Measurements from ENCODE around the gene LTA.
"Not testable (repeated sequence)": the region's sequence is repeated elsewhere in the genome, so short reads cannot be mapped to it uniquely, and the experiment has no call there.

The LTA gene

DNA sequence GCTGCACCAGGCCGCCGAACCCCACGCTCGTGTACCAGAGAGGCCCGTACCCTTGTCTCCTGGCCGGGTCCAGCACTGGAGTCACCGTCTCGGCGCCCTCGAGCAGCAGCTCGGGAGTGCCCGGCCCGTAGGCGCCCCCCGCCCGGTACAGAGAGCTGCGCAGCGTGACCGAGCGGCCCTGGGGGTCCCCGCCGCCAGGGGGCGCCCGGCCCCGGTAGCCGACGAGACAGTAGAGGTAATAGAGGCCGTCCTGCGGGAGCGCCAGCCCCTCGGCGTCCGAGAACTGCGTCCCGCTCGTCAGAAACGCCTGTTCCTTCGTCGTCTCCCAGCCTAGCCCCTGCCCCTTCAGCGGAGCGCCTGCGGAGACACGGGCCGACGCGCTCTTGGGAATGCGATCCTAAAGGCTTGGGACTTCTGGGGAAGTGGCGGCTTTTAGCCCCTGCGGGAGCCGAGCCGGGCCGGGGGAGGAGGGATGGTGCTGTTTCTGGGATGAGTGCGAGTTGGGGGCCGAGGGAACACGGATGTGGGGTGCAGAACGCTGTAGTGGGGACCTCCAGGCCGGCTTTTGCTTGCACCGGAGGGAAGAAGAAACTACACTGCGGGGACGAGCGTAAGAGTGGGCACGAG, 8.8 kb downstream of the LTA start:
- no peaks in the 10 kb centered on the region for H3K27me3 Mint-ChIP-seq
- intact Hi-C loops (cut with micrococcal nuclease): loop anchor here (1.0 kb wide), 1 partner anchor 17 kb away; no protein-coding TSS in a partner anchor
- H3K4me1 Mint-ChIP-seq (ENCODE audit: low read depth): peaks cover 64% of the 10 kb centered on the region
- H3K27ac Mint-ChIP-seq: peak overlapping the region; percentile 93
- H3K4me3 Mint-ChIP-seq: peak overlapping the region; percentile 90
- H3K9me3 Mint-ChIP-seq: no peaks in the 10 kb centered on the region
- peaks cover 33% of the 10 kb centered on the region for H3K36me3 Mint-ChIP-seq (ENCODE audit: low read depth)

DNA sequence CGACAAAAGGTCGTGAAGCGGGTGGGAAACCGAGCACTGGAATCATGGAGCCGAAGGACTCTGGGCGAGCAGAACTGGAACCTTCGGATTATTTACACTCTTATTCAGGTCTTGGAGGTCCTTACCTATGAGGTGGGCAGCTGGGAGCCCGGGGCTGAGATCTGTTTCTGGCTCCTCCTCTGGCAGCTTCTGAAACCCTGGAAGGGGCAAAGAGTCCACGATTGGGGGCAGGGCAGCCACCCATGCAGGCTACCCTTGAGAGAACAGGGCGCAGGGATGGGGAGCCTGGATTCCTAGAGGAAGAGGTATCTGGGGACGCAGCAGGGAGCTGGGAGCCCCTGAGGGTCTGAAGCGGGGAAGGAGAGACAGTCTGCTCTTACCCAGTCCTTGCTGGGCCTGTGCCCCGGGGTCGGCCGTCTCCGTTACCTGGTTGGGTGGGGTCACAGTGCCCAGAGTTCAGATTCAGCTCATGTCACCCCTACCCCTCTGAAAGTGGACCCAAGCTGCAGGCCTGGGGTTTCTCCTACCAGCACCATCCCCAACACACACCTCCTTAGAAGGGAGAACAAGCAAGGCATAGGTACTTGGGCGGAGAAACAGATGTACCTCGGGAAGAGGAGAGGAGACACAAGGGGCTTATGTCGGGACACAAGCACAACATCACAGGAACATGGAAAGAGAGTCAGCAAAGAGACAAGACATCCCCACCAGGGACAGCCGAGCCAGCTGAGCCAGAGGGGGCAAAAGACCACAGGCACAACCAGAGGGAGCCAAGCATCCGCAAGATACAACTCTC, 9.5 kb downstream of the LTA start:
- H3K9me3 Mint-ChIP-seq: no peaks in the 10 kb centered on the region
- H3K36me3 Mint-ChIP-seq (ENCODE audit: low read depth): peaks cover 27% of the 10 kb centered on the region
- peaks cover 64% of the 10 kb centered on the region for H3K4me1 Mint-ChIP-seq (ENCODE audit: low read depth)
- peak overlapping the region; percentile 93 for H3K27ac Mint-ChIP-seq
- intact Hi-C loops (cut with micrococcal nuclease): loop anchor here (1.0 kb wide), 1 partner anchor 17 kb away; no protein-coding TSS in a partner anchor
- H3K4me3 Mint-ChIP-seq: peak overlapping the region; percentile 90
- H3K27me3 Mint-ChIP-seq: no peaks in the 10 kb centered on the region

DNA sequence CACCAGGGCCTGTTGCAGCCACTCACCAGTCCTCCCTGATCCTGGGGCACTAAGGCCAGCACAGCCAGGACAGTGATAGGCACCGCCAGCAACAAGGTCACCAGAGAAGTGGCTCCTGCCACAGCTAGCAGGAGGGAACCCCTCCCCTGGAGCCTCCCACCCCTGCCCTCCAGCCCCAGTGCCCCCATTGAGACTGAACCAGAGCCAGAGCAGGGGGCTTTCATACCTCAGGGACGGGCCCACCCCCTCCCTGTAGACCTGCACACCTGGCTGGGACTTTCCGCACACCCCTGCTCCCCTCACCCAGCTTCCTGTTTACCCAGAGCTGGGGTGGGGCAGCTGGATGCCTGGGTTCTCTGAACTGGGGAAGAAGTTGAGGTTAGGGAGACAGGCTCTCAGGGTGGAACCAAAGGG, 10.1 kb downstream of the LTA start, which contains the start of gene LTB:
Gene LTB, minus strand, starts transcription at position 195 of the 414 bp plus-strand sequence. Its CDS starts 7 bp downstream, at position 188.
- H3K4me1 Mint-ChIP-seq (ENCODE audit: low read depth): peaks cover 64% of the 10 kb centered on the region
- H3K27ac Mint-ChIP-seq: peak within 1 kb of the TSS; percentile 93
- intact Hi-C loops (cut with micrococcal nuclease): no loop called here
- no peaks in the 10 kb centered on the region for H3K9me3 Mint-ChIP-seq
- H3K27me3 Mint-ChIP-seq: no peaks in the 10 kb centered on the region
- H3K4me3 Mint-ChIP-seq: peak within 1 kb of the TSS; percentile 90
- peaks cover 27% of the 10 kb centered on the region for H3K36me3 Mint-ChIP-seq (ENCODE audit: low read depth)

DNA sequence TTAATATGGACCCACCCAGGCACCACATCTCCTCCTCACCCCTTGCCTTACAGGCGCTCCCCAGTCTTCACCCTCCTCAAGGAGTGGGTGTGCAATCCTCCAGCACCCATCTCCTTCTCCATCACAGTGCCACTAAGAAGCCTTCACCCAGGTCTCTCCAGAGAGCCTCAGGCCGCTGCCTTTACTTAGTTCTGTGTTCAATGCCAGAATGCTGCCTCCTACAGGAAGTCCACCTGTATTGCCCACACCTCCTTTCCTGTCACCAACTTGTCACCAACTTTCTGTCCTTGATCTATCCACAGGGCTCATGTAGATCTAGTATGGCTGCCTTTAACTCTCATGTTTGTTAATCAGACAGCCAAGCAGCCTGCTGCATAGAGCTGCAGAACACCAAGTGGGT, 13.4 kb downstream of the LTA start:
- H3K36me3 Mint-ChIP-seq (ENCODE audit: low read depth): peaks cover 53% of the 10 kb centered on the region
- H3K9me3 Mint-ChIP-seq: no peaks in the 10 kb centered on the region
- intact Hi-C loops (cut with micrococcal nuclease): no loop called here
- H3K4me1 Mint-ChIP-seq (ENCODE audit: low read depth): peaks cover 71% of the 10 kb centered on the region
- peak overlapping the region; percentile 68 for H3K27ac Mint-ChIP-seq
- H3K4me3 Mint-ChIP-seq: peak overlapping the region; percentile 80
- no peaks in the 10 kb centered on the region for H3K27me3 Mint-ChIP-seq

DNA sequence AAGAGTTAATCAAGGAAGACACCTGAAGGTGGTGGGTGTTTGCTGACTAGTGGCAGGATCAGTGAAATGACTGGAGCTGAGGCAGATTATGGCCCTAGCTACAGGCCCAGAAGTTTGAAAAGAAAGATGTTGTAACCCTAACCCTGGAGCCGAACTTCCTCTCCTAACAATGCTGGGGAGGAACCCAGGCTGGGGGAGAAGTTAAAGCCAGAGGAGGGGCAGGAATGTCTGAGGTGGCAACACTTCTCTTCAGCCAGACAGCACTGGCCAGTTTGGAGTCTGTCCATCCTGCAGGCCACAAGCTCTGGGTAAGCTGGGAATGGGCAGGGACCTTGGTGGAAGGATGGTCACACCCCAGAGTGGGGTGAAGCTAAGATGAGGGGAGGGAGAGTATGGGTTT, 13.9 kb downstream of the LTA start, which contains the start of gene LST1:
Gene LST1, plus strand, starts transcription at position 270 of the 400 bp plus-strand sequence. CDS start 1,023 bp downstream, outside the sequence.
- Mint-ChIP-seq H3K4me1 (ENCODE audit: low read depth) (peaks cover 72% of the 10 kb centered on the region), H3K36me3 (ENCODE audit: low read depth) (peaks cover 55% of the 10 kb centered on the region), H3K4me3 (peak within 1 kb of the TSS; percentile 80), H3K9me3 (no peaks in the 10 kb centered on the region), H3K27me3 (no peaks in the 10 kb centered on the region), H3K27ac (peak within 1 kb of the TSS; percentile 68)
- intact Hi-C loops (cut with micrococcal nuclease): no loop called here

DNA sequence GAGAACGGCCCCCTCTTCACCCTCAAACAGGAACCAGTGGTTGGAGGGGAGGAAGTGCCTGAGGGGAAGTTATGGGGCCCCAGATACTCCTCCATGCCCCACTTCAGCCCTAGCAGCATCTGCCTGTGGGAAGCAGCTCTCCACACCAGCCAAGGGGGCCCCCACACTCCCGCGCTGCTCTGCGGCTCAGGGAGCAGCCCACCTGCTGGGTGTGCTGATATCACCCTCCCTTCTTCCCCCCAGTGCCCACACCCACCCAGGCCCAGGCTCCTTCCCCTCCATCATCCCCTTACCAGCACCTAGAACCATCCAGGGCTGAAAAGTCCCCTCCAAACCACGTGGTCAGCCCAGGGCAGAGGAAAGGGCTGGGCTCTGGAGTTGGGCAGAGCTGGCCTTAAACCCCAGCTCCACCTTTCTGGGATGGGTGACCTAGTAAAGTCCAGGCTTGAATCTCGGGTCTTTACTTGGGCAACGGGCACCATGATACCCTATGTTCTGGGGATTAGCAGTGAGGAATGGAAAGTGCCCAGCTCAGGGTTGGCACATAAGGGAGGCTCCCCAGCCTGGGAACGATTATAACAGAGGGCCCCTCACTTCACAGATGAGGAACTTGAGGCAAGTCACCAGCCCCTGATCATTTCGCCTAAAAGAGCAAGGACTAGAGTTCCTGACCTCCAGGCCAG, 14.7 kb downstream of the LTA start:
- intact Hi-C loops (cut with micrococcal nuclease): no loop called here
- peaks cover 70% of the 10 kb centered on the region for H3K4me1 Mint-ChIP-seq (ENCODE audit: low read depth)
- H3K27ac Mint-ChIP-seq: peak overlapping the region; percentile 68
- H3K9me3 Mint-ChIP-seq: no peaks in the 10 kb centered on the region
- peak overlapping the region; percentile 80 for H3K4me3 Mint-ChIP-seq
- H3K36me3 Mint-ChIP-seq (ENCODE audit: low read depth): peaks cover 48% of the 10 kb centered on the region
- no peaks in the 10 kb centered on the region for H3K27me3 Mint-ChIP-seq

DNA sequence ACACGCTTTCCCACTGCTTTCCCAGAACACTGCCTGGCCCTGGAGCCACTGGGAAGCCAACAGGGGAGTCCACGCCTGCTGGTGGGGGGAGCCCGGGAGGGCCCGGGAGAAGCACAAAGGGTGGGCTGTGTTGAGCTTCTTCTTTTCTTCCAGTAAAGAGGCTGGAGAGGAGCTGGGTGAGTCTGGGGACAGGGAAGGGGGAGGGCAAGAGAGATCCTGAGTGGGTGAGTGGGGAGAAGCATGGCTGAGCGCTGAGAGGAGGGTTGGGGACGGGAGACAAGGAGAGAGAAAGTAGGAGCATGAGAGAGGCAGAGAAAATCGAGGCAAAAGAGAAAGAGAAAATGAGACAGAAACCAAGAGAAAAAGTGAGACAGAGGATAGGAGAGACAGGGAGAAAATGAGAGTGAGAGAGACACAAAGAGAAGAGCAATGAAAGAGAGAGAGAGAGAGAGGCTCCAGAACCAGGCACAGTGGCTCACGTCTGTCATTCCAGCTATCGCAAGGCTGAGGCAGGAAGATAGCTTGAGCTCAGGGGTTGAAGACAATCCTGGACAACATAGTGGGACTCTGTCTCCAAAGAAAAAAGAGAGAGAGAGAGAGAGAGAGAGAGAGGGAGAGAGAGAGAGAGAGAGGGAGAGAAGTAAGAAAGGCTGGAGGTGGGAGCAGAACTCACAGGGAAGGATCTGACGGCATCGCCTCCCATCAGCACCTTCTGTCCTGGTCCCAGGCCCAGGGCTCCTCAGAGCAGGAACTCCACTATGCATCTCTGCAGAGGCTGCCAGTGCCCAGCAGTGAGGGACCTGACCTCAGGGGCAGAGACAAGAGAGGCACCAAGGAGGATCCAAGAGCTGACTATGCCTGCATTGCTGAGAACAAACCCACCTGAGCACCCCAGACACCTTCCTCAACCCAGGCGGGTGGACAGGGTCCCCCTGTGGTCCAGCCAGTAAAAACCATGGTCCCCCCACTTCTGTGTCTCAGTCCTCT, 16.0 kb downstream of the LTA start:
- H3K36me3 Mint-ChIP-seq (ENCODE audit: low read depth): peaks cover 43% of the 10 kb centered on the region
- H3K4me1 Mint-ChIP-seq (ENCODE audit: low read depth): peaks cover 68% of the 10 kb centered on the region

DNA sequence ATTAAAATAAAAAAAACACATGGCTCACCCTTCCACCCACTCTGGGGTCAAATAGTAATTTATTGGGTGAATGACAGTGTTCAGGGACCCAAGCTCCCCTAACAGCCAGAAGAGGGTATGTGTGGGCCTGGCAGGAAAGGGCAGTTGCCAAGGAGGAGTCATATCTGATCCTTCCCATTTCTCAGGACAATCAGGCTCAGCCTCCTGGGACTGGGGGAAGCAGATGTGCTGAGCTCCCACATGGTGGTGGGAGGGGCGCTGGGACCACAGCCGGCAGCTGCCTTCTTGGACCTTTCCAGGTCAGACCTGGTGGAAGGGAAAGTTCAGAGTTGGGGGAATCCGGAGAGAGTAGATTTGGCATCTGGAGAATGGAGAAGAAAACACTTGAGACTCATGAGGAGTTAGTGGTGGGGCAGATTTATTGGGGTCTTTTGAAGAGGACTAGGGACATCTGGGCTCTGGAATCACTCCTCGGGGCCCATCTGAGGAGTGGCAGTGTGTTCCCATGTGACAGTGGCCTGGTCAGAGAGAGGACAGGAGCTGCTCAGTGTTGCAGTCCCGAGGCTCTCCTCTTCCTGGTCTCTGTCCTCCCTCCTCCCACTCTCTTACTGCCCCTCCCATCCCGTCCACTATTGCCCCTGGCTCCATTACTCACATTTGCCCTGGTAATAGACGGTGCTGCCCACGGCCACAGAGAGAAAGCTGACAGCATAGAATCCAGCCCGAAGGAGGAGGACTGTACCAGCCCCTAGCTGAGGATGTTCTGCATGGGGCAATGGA, 17.0 kb downstream of the LTA start:
- Mint-ChIP-seq H3K4me1 (ENCODE audit: low read depth) (peaks cover 67% of the 10 kb centered on the region), H3K27ac (peak overlapping the region; percentile 62), H3K27me3 (no peaks in the 10 kb centered on the region), H3K36me3 (ENCODE audit: low read depth) (peaks cover 43% of the 10 kb centered on the region), H3K9me3 (no peaks in the 10 kb centered on the region), H3K4me3 (peak overlapping the region; percentile 79)
- intact Hi-C loops (cut with micrococcal nuclease): no loop called here

More for the DNA sequence above, 16.0 kb downstream of the LTA start:
- Mint-ChIP-seq H3K4me3 (peak overlapping the region; percentile 80), H3K27ac (peak overlapping the region; percentile 68), H3K27me3 (no peaks in the 10 kb centered on the region), H3K9me3 (no peaks in the 10 kb centered on the region)
- intact Hi-C loops (cut with micrococcal nuclease): no loop called here

DNA sequence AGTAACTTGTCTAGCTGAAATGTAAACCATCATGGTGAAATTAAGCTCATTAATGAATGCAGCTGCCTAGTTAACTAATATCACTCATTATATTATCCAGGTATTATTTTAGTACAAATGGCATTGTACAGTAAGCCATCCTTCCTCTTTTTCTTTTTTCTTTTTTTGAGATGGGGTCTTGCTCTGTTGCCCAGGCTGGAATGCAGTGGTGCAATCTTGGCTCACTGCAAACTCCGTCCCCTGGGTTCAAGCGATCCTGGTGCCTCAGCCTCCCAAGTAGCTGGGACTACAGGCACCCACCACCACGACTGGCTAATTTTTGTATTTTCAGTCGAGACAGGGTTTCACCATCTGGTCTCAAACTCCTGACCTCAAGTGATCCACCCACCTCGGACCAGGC, 18.6 kb downstream of the LTA start:
- H3K4me3 Mint-ChIP-seq; H3K27ac Mint-ChIP-seq; intact Hi-C loops (cut with micrococcal nuclease); H3K9me3 Mint-ChIP-seq; H3K27me3 Mint-ChIP-seq: not testable (repeated sequence)
- H3K4me1 Mint-ChIP-seq (ENCODE audit: low read depth): peaks cover 61% of the 10 kb centered on the region
- peaks cover 43% of the 10 kb centered on the region for H3K36me3 Mint-ChIP-seq (ENCODE audit: low read depth)

DNA sequence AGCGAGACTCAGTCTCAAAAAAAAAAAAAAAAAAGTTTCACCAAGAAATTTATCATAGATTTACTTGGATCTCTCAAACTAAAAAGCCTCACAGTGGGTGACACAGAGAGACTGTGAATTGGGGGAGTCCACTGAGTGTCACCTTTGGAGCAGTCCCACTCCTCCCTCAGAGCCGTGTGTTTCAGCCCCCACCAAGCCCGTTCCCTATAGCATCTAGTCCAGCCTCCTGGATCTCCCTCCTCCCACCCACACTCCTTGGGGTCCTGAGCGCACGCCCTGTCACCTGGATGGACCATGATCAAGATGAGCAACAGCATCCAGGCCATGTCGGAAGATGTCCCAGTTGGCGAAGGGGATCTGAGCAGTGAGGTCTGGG, 20.3 kb downstream of the LTA start:
- Mint-ChIP-seq H3K27ac (peak overlapping the region; percentile 41), H3K4me3 (no peak overlapping the region), H3K9me3 (no peaks in the 10 kb centered on the region), H3K4me1 (ENCODE audit: low read depth) (peaks cover 58% of the 10 kb centered on the region), H3K27me3 (no peaks in the 10 kb centered on the region), H3K36me3 (ENCODE audit: low read depth) (peaks cover 35% of the 10 kb centered on the region)
- intact Hi-C loops (cut with micrococcal nuclease): no loop called here

DNA sequence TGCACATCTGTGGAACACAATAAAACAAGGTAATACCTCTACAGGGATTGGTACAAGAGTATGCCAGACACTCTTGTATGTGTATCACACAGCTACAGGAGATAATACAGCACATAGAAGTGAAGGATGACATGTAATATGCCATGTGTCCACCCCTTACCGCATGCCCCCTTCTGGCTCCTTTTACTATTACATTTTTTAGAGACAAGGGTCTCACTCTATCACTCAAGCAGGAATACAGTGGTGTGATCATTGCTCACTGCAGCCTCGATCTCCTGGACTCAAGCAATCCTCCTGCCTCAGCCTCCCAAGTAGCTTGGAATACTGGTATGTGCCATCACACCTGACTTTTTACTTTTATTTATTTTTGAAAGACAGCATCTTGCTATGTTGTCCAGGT, 24.9 kb downstream of the LTA start:
- H3K4me3 Mint-ChIP-seq: no peak overlapping the region
- intact Hi-C loops (cut with micrococcal nuclease): loop anchor here (5.0 kb wide), 1 partner anchor 105 kb away; no protein-coding TSS in a partner anchor
- H3K9me3 Mint-ChIP-seq: no peaks in the 10 kb centered on the region
- H3K4me1 Mint-ChIP-seq (ENCODE audit: low read depth): peaks cover 37% of the 10 kb centered on the region
- no peaks in the 10 kb centered on the region for H3K36me3 Mint-ChIP-seq (ENCODE audit: low read depth)
- H3K27me3 Mint-ChIP-seq: no peaks in the 10 kb centered on the region
- H3K27ac Mint-ChIP-seq: no peak overlapping the region

DNA sequence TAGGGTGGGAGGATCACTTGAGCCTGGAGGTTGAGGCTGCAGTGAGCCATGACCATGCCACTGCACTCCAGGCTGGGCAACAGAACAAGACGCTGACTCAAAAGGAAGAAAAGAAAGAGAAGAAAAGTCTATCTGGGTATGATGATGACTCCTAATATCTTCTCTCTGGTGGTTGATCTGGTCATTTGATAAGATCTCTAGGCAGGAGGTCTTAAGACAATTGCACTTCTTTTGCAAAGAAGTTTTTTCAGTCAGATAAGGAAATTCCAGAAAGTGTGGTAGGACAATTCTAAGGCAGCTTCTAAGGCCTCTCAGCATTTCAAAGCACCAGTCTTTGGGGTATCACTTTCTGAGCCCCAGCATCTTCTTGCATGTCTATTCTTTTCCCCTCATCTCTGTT, 35.2 kb downstream of the LTA start:
- no peaks in the 10 kb centered on the region for H3K9me3 Mint-ChIP-seq
- H3K4me3 Mint-ChIP-seq: no peak overlapping the region
- H3K27ac Mint-ChIP-seq: no peak overlapping the region
- intact Hi-C loops (cut with micrococcal nuclease): no loop called here
- no peaks in the 10 kb centered on the region for H3K36me3 Mint-ChIP-seq (ENCODE audit: low read depth)
- H3K4me1 Mint-ChIP-seq (ENCODE audit: low read depth): peaks cover 27% of the 10 kb centered on the region
- H3K27me3 Mint-ChIP-seq: no peaks in the 10 kb centered on the region

Measured in dendritic cell treated with granulocyte-macrophage colony-stimulating factor and Interleukin-4, amounts not matched to agents 40 ng/mL and 50 ng/mL, for 4 days (primary cell).